Panc1 (cell line): ENCODE results near the gene ZFYVE28.

Source experiments
- CTCF ChIP-seq: fragments of 450-650 bp; IDR thresholded peaks from 2 replicates; pipeline ENCODE4 v1.5.1; 2017; ENCODE audit warnings: mild to moderate bottlenecking
- SIN3A ChIP-seq: IDR thresholded peaks from 2 replicates; pipeline ENCODE4 v1.6.1; 2012; ENCODE audit warnings: low read depth, mild to moderate bottlenecking, low read length, moderate library complexity, borderline replicate concordance; ENCODE audit not compliant: insufficient read depth

GRCh38 chr4:2445130-2445529 lies 26.7 kb upstream of the ZFYVE28 start:
- TF ChIP-seq CTCF, result no peak
- no peak for TF ChIP-seq SIN3A
